Transverse colon (tissue), 3 donors: Measurements from ENCODE around the gene DLGAP1.

Experiments used
- EP300 ChIP-seq: sonication (generic); formaldehyde crosslinking; IDR thresholded peaks from one replicate; pipeline ENCODE4 v1.6.1; 2017; ENCODE audit warnings: antibody characterized with exemption, low read depth
- TF ChIP-seq, protein P1 (sequence below), 5 experiments: fragments of 200-600 bp in 3 of 5; fragments of 450-650 bp in 2 of 5; sonication (generic) in 3 of 5; IDR thresholded peaks; 1 replicate in 2 of 5; 2 replicates in 3 of 5; pipeline ENCODE4 v1.5.1; 2016 to 2017; ENCODE audit warnings: antibody characterized with exemption in 5 of 5, inconsistent platforms in 3 of 5, mild to moderate bottlenecking in 2 of 5, moderate library complexity in 1 of 5

GRCh38 chr18:3870914-3871313, 584.2 kb downstream of the DLGAP1 start:
- TF ChIP-seq EP300 = no peak
- TF ChIP-seq, protein P1, sequence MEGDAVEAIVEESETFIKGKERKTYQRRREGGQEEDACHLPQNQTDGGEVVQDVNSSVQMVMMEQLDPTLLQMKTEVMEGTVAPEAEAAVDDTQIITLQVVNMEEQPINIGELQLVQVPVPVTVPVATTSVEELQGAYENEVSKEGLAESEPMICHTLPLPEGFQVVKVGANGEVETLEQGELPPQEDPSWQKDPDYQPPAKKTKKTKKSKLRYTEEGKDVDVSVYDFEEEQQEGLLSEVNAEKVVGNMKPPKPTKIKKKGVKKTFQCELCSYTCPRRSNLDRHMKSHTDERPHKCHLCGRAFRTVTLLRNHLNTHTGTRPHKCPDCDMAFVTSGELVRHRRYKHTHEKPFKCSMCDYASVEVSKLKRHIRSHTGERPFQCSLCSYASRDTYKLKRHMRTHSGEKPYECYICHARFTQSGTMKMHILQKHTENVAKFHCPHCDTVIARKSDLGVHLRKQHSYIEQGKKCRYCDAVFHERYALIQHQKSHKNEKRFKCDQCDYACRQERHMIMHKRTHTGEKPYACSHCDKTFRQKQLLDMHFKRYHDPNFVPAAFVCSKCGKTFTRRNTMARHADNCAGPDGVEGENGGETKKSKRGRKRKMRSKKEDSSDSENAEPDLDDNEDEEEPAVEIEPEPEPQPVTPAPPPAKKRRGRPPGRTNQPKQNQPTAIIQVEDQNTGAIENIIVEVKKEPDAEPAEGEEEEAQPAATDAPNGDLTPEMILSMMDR (IDR thresholded peaks at IDR 0.05) = no peak
